Caco-2 (cell line): ENCODE measurements around the gene ANKRD63. TPM values are rescaled to one million over a fixed set of nuclear protein-coding genes. Genes with fewer than 3 reads are reported as not detected.

Experiments
- BruUV-seq: library from RNA; stranded (reverse); fragments of 400-500 nt; replicated peaks from 2 replicates; lab custom pipeline; 2021; lab: Mats Ljungman, UMichigan
- CTCF ChIA-PET: fragments of 300-600 bp; sonication (Branson Sonifier 250); formaldehyde crosslinking; loops from one replicate; lab custom pipeline; 2022; ENCODE audit warnings: antibody characterized with exemption; lab: Charles Lee
- POLR2A ChIA-PET: fragments of 300-600 bp; sonication (Branson Sonifier 250); formaldehyde crosslinking; loops from one replicate; lab custom pipeline; 2022; ENCODE audit warnings: antibody characterized with exemption; lab: Charles Lee
- DNase-seq, 2 experiments: peaks; one replicate each; pipeline versions ENCODE4 v3.0.0 to v3.0.0-alpha.2; 2020 to 2022
- H3K27me3 ChIP-seq: replicated peaks from 2 replicates; pipeline ENCODE4 v1.6.0; 2011; ENCODE audit warnings: low read length; ENCODE audit not compliant: control insufficient read depth, insufficient read depth
- H3K36me3 ChIP-seq: 2 replicates; pipeline ENCODE4 v1.5.1; 2011; ENCODE audit warnings: low read length; ENCODE audit not compliant: control insufficient read depth, insufficient read depth
- H3K4me1 ChIP-seq: fragments of 250-450 bp; sonication (Bioruptor Pico); 2 replicates; pipeline ENCODE4 v1.5.1; 2020; ENCODE audit warnings: mild to moderate bottlenecking
- H3K4me3 ChIP-seq: 2 replicates; pipeline ENCODE4 v1.5.1; 2011; ENCODE audit warnings: low read depth, mild to moderate bottlenecking, control low read depth, low read length
- H3K9me3 ChIP-seq: fragments of 250-450 bp; sonication (Bioruptor Pico); 2 replicates; pipeline ENCODE4 v1.5.1; 2020; ENCODE audit warnings: mild to moderate bottlenecking, moderate library complexity
- H3K27ac Mint-ChIP-seq: one replicate; pipeline ENCODE4 v1.8.0; 2022; ENCODE audit warnings: mixed read lengths; ENCODE audit not compliant: unreplicated experiment
- H3K27me3 Mint-ChIP-seq: one replicate; pipeline ENCODE4 v1.8.0; 2022; ENCODE audit warnings: mixed read lengths; ENCODE audit not compliant: insufficient read depth, unreplicated experiment
- H3K36me3 Mint-ChIP-seq: one replicate; pipeline ENCODE4 v1.8.0; 2022; ENCODE audit warnings: mild to moderate bottlenecking, mixed read lengths; ENCODE audit not compliant: insufficient read depth, unreplicated experiment
- H3K4me1 Mint-ChIP-seq: one replicate; pipeline ENCODE4 v1.8.0; 2022; ENCODE audit warnings: low read depth, mixed read lengths; ENCODE audit not compliant: unreplicated experiment
- H3K4me3 Mint-ChIP-seq: one replicate; pipeline ENCODE4 v1.8.0; 2022; ENCODE audit warnings: mild to moderate bottlenecking, moderate library complexity, mixed read lengths; ENCODE audit not compliant: unreplicated experiment
- H3K9me3 Mint-ChIP-seq: one replicate; pipeline ENCODE4 v1.8.0; 2022; ENCODE audit warnings: mixed read lengths; ENCODE audit not compliant: unreplicated experiment
- intact Hi-C: fragments of 100-400 bp; cut with micrococcal nuclease; formaldehyde crosslinking; loops from one replicate; pipeline ENCODE4 v1.10.0; 2022; ENCODE audit not compliant: unreplicated experiment
- total RNA-seq: library from RNA; stranded (reverse); gene quantifications from 2 replicates; pipeline ENCODE4 v1.2.3, GENCODE V29; 2022
- TF ChIP-seq, protein P1 (sequence below), 2 experiments: fragments of 200-600 bp in 1 of 2; IDR thresholded peaks; 1 replicate in 1 of 2; 2 replicates in 1 of 2; pipeline versions ENCODE4 v1.5.1 to v1.8.0; 2011 to 2022; ENCODE audit warnings: antibody characterized with exemption in 1 of 2, control low read depth in 1 of 2, inconsistent platforms in 1 of 2, low read depth in 1 of 2, low read length in 1 of 2, mild to moderate bottlenecking in 1 of 2, moderate library complexity in 1 of 2; ENCODE audit not compliant: insufficient read depth in 1 of 2, severe bottlenecking in 1 of 2, unreplicated experiment in 1 of 2

ANKRD63 gene
- total RNA-seq, 1 experiment from 2014 or later, result 0.79 TPM

- ChIA-PET POLR2A (no interaction called here), CTCF (no interaction called here)
- no peaks in the 10 kb centered on the region for H3K9me3 Mint-ChIP-seq
- no peaks in the 10 kb centered on the region for H3K27me3 Mint-ChIP-seq
- no peaks in the 10 kb centered on the region for H3K27me3 ChIP-seq
- H3K9me3 ChIP-seq, result no peaks in the 10 kb centered on the region
- H3K27ac Mint-ChIP-seq, result no peak overlapping the region
- H3K36me3 ChIP-seq, result no peaks in the 10 kb centered on the region
- peaks cover 7% of the 10 kb centered on the region for H3K4me1 Mint-ChIP-seq
- peaks cover 25% of the 10 kb centered on the region for H3K4me1 ChIP-seq
- no peak overlapping the region for H3K4me3 ChIP-seq
- no TSS peak for BruUV-seq
- intact Hi-C loops, result no loop called here
- no peak for DNase-seq
- H3K36me3 Mint-ChIP-seq, result no peaks in the 10 kb centered on the region
- TF ChIP-seq, protein P1, sequence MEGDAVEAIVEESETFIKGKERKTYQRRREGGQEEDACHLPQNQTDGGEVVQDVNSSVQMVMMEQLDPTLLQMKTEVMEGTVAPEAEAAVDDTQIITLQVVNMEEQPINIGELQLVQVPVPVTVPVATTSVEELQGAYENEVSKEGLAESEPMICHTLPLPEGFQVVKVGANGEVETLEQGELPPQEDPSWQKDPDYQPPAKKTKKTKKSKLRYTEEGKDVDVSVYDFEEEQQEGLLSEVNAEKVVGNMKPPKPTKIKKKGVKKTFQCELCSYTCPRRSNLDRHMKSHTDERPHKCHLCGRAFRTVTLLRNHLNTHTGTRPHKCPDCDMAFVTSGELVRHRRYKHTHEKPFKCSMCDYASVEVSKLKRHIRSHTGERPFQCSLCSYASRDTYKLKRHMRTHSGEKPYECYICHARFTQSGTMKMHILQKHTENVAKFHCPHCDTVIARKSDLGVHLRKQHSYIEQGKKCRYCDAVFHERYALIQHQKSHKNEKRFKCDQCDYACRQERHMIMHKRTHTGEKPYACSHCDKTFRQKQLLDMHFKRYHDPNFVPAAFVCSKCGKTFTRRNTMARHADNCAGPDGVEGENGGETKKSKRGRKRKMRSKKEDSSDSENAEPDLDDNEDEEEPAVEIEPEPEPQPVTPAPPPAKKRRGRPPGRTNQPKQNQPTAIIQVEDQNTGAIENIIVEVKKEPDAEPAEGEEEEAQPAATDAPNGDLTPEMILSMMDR (IDR thresholded peaks at IDR 0.05; ENCODE audit: insufficient read depth in 1 of 2, low read depth in 1 of 2, low read length in 1 of 2, severe bottlenecking in 1 of 2, unreplicated experiment in 1 of 2), result no peak
- no peak overlapping the region for H3K4me3 Mint-ChIP-seq
Measured at GRCh38 chr15:40241269-40242212, 41.3 kb downstream of the ANKRD63 start.

GRCh38 chr15:40240619-40241221 lies 42.1 kb downstream of the ANKRD63 start:
- BruUV-seq, result no TSS peak
- intact Hi-C loops, result no loop called here
- Mint-ChIP-seq H3K4me3 (no peak overlapping the region), H3K27me3 (no peaks in the 10 kb centered on the region), H3K4me1 (peaks cover 7% of the 10 kb centered on the region), H3K9me3 (no peaks in the 10 kb centered on the region), H3K36me3 (no peaks in the 10 kb centered on the region), H3K27ac (no peak overlapping the region)
- TF ChIP-seq, protein P1 (IDR thresholded peaks at IDR 0.05; ENCODE audit: insufficient read depth in 1 of 2, low read depth in 1 of 2, low read length in 1 of 2, severe bottlenecking in 1 of 2, unreplicated experiment in 1 of 2), result no peak
- Histone ChIP-seq H3K9me3 (no peaks in the 10 kb centered on the region), H3K27me3 (no peaks in the 10 kb centered on the region), H3K36me3 (no peaks in the 10 kb centered on the region), H3K4me1 (peaks cover 18% of the 10 kb centered on the region), H3K4me3 (no peak overlapping the region)
- DNase-seq, result no peak
- CTCF ChIA-PET, result no interaction called here
- POLR2A ChIA-PET, result no interaction called here
